Measurements from ENCODE around the gene MTERF4. TPM values are rescaled to one million over a fixed set of nuclear protein-coding genes. Genes with fewer than 3 reads are reported as not detected.

MTERF4 gene
- total RNA-seq, 1 experiment from 2014 or later, result 13.6 TPM

GRCh38 chr2:241142063-241142462, 40.0 kb upstream of the MTERF4 start:
- Histone ChIP-seq H3K27ac (ENCODE audit: low read length) (no peak overlapping the region), H3F3A (ENCODE audit: low read length, unreplicated experiment) (no peaks in the 10 kb centered on the region), H2AFZ (ENCODE audit: low read length) (no peak overlapping the region), H3K4me3 (ENCODE audit: low read length) (no peak overlapping the region), H3K9me2 (replicated peaks; ENCODE audit: low read length) (no peaks in the 10 kb centered on the region), H3K9me3 (ENCODE audit: low read length) (no peaks in the 10 kb centered on the region), H3K9ac (ENCODE audit: low read length) (no peak overlapping the region), H4K20me1 (ENCODE audit: low read length) (no peaks in the 10 kb centered on the region), H3K79me2 (ENCODE audit: low read length) (no peaks in the 10 kb centered on the region), H3K4me2 (ENCODE audit: low read length) (no peak overlapping the region), H3K36me3 (ENCODE audit: low read depth, low read length) (no peaks in the 10 kb centered on the region), H3K27me3 (ENCODE audit: low read length) (no peaks in the 10 kb centered on the region), H3K4me1 (ENCODE audit: insufficient read depth, low read length) (no peaks in the 10 kb centered on the region)
- intact Hi-C loops (cut with micrococcal nuclease), result no loop called here
- ATAC-seq, result no peak
- BruUV-seq (replicated peaks), result no TSS peak
- ChIA-PET CTCF (no interaction called here), POLR2A (ENCODE audit: unreplicated experiment) (no interaction called here)
- no peak for TF ChIP-seq EZH2phosphoT487 (IDR thresholded peaks at IDR 0.05; ENCODE audit: borderline replicate concordance, low read length)
- TF ChIP-seq, protein P1, sequence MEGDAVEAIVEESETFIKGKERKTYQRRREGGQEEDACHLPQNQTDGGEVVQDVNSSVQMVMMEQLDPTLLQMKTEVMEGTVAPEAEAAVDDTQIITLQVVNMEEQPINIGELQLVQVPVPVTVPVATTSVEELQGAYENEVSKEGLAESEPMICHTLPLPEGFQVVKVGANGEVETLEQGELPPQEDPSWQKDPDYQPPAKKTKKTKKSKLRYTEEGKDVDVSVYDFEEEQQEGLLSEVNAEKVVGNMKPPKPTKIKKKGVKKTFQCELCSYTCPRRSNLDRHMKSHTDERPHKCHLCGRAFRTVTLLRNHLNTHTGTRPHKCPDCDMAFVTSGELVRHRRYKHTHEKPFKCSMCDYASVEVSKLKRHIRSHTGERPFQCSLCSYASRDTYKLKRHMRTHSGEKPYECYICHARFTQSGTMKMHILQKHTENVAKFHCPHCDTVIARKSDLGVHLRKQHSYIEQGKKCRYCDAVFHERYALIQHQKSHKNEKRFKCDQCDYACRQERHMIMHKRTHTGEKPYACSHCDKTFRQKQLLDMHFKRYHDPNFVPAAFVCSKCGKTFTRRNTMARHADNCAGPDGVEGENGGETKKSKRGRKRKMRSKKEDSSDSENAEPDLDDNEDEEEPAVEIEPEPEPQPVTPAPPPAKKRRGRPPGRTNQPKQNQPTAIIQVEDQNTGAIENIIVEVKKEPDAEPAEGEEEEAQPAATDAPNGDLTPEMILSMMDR (conservative IDR thresholded peaks at IDR 0.05; ENCODE audit: low read depth, low read length), result no peak
- TF ChIP-seq EZH2 (IDR thresholded peaks at IDR 0.05; ENCODE audit: low read length, unreplicated experiment), result no peak
- DNase-seq, result no peak

- CTCF ChIA-PET, result no interaction called here
- Histone ChIP-seq H3F3A (ENCODE audit: low read length, unreplicated experiment) (no peaks in the 10 kb centered on the region), H3K4me3 (ENCODE audit: low read length) (no peak overlapping the region), H3K9me2 (replicated peaks; ENCODE audit: low read length) (no peaks in the 10 kb centered on the region), H3K27ac (ENCODE audit: low read length) (no peak overlapping the region), H4K20me1 (ENCODE audit: low read length) (no peaks in the 10 kb centered on the region), H3K9me3 (ENCODE audit: low read length) (no peaks in the 10 kb centered on the region), H3K9ac (ENCODE audit: low read length) (no peak overlapping the region), H3K4me1 (ENCODE audit: insufficient read depth, low read length) (no peaks in the 10 kb centered on the region), H3K79me2 (ENCODE audit: low read length) (no peaks in the 10 kb centered on the region), H3K36me3 (ENCODE audit: low read depth, low read length) (no peaks in the 10 kb centered on the region), H3K4me2 (ENCODE audit: low read length) (no peak overlapping the region), H3K27me3 (ENCODE audit: low read length) (no peaks in the 10 kb centered on the region), H2AFZ (ENCODE audit: low read length) (no peak overlapping the region)
- DNase-seq (no peak), ATAC-seq (no peak)
- POLR2A ChIA-PET (ENCODE audit: unreplicated experiment), result no interaction called here
- intact Hi-C loops (cut with micrococcal nuclease), result no loop called here
- TF ChIP-seq EZH2 (IDR thresholded peaks at IDR 0.05; ENCODE audit: low read length, unreplicated experiment), result no peak
- TF ChIP-seq, protein P1 (conservative IDR thresholded peaks at IDR 0.05; ENCODE audit: low read depth, low read length), result no peak
- no TSS peak for BruUV-seq (replicated peaks)
Measured at GRCh38 chr2:241141214-241141770, 39.2 kb upstream of the MTERF4 start.

- no peak for ATAC-seq
- Histone ChIP-seq H3K9ac (ENCODE audit: low read length) (no peak overlapping the region), H2AFZ (ENCODE audit: low read length) (no peak overlapping the region), H3K9me3 (ENCODE audit: low read length) (no peaks in the 10 kb centered on the region), H3K4me2 (ENCODE audit: low read length) (no peak overlapping the region), H3K9me2 (replicated peaks; ENCODE audit: low read length) (no peaks in the 10 kb centered on the region), H3K4me1 (ENCODE audit: insufficient read depth, low read length) (no peaks in the 10 kb centered on the region), H3K36me3 (ENCODE audit: low read depth, low read length) (no peaks in the 10 kb centered on the region), H4K20me1 (ENCODE audit: low read length) (no peaks in the 10 kb centered on the region), H3K79me2 (ENCODE audit: low read length) (no peaks in the 10 kb centered on the region), H3K27me3 (ENCODE audit: low read length) (no peaks in the 10 kb centered on the region), H3F3A (ENCODE audit: low read length, unreplicated experiment) (no peaks in the 10 kb centered on the region), H3K4me3 (ENCODE audit: low read length) (no peak overlapping the region), H3K27ac (ENCODE audit: low read length) (no peak overlapping the region)
- no peak for DNase-seq
- CTCF ChIA-PET, result no interaction called here
- BruUV-seq (replicated peaks), result no TSS peak
- intact Hi-C loops (cut with micrococcal nuclease), result no loop called here
- POLR2A ChIA-PET (ENCODE audit: unreplicated experiment), result no interaction called here
- TF ChIP-seq EZH2 (IDR thresholded peaks at IDR 0.05; ENCODE audit: low read length, unreplicated experiment) (no peak), EZH2phosphoT487 (IDR thresholded peaks at IDR 0.05; ENCODE audit: borderline replicate concordance, low read length) (no peak)
- TF ChIP-seq, protein P1 (conservative IDR thresholded peaks at IDR 0.05; ENCODE audit: low read depth, low read length), result no peak
Measured at GRCh38 chr2:241140445-241140840, 38.4 kb upstream of the MTERF4 start.

Data from PC-3 (cell line).